Activated naive CD4-positive, alpha-beta T cell treated with anti-CD3 and anti-CD28 coated beads for 36 hours (primary cell): ENCODE measurements around the gene FTO. TPM values are rescaled to one million over a fixed set of nuclear protein-coding genes. Genes with fewer than 3 reads are reported as not detected.

Experiments used
- CTCF ChIA-PET: fragments of 350-600 bp; sonication (Branson Sonifier 250); formaldehyde crosslinking; loops from one replicate; lab custom pipeline; 2021; ENCODE audit warnings: antibody characterized with exemption; lab: Charles Lee
- DNase-seq: peaks from one replicate; pipeline ENCODE4 v3.0.0-alpha.2; 2020
- H3K27ac Mint-ChIP-seq: one replicate; pipeline ENCODE4 v1.8.0; 2021; ENCODE audit warnings: mild to moderate bottlenecking, mixed read lengths
- H3K27me3 Mint-ChIP-seq: one replicate; pipeline ENCODE4 v1.8.0; 2021; ENCODE audit warnings: low read depth, mixed read lengths
- H3K36me3 Mint-ChIP-seq: one replicate; pipeline ENCODE4 v1.8.0; 2021; ENCODE audit warnings: low read depth, mixed read lengths
- H3K4me1 Mint-ChIP-seq: one replicate; pipeline ENCODE4 v1.8.0; 2021; ENCODE audit warnings: low read depth, mixed read lengths
- H3K4me3 Mint-ChIP-seq: one replicate; pipeline ENCODE4 v1.8.0; 2021; ENCODE audit warnings: mild to moderate bottlenecking, moderate library complexity, mixed read lengths
- H3K9me3 Mint-ChIP-seq: one replicate; pipeline ENCODE4 v1.8.0; 2021; ENCODE audit warnings: mixed read lengths
- intact Hi-C: fragments of 100-400 bp; cut with micrococcal nuclease; formaldehyde crosslinking; loops from one replicate; pipeline ENCODE4 v1.15.1; 2023
- total RNA-seq, 2 experiments: library from RNA; stranded (reverse); gene quantifications; one replicate each; pipeline ENCODE4 v1.2.3, GENCODE V29; 2021

Gene FTO
- total RNA-seq, 2 experiments from 2014 or later, result 60.2 to 63.9 TPM

- CTCF ChIA-PET, result no interaction called here
- no peak overlapping the region for H3K27ac Mint-ChIP-seq
- H3K4me1 Mint-ChIP-seq, result no peaks in the 10 kb centered on the region
- H3K4me3 Mint-ChIP-seq, result no peak overlapping the region
- H3K27me3 Mint-ChIP-seq, result peaks cover 11% of the 10 kb centered on the region
- H3K9me3 Mint-ChIP-seq, result peaks cover 11% of the 10 kb centered on the region
- intact Hi-C loops, result no loop called here
- DNase-seq, result no peak
- no peaks in the 10 kb centered on the region for H3K36me3 Mint-ChIP-seq
Measured at GRCh38 chr16:54160939-54161897, 457.3 kb downstream of the FTO start.

DNA sequence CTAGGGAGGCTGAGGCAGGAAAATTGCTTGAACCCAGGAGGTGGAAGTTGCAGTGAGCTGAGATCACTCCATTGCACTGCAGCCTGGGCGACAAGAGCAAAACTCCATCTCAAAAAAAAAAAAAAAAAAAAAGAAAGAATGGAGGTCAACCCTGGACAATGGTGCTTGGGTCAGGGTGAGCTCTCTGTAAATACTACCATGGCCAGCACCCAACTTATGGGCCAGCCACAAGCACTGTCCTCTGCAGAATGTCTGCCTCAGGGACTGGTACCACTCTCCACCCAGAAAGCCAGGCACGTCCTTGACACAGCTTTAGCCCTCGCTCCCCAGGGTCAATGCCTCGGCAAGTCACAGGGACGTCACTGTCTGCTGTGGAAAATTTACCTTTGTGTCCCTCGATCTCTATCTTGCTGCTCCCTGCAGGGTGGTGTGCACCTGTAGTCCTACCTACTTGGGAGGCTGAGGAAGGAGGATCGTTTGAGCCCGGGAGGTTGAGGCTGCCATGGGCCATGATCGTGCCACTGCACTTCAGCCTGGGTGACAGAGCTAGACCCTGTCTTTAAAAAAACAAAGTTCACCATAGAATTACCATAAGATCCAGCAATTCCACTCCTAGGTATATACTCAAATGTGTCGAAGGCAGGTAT, 459.4 kb downstream of the FTO start:
- DNase-seq, result no peak
- CTCF ChIA-PET, result interaction anchor here (0.7 kb wide), 1 partner anchor 767 kb away, joined by 3 read pairs; no protein-coding TSS in a partner anchor
- no peaks in the 10 kb centered on the region for H3K36me3 Mint-ChIP-seq
- H3K4me3 Mint-ChIP-seq, result no peak overlapping the region
- intact Hi-C loops, result no loop called here
- H3K9me3 Mint-ChIP-seq, result peaks cover 5% of the 10 kb centered on the region
- peaks cover 7% of the 10 kb centered on the region for H3K27me3 Mint-ChIP-seq
- no peaks in the 10 kb centered on the region for H3K4me1 Mint-ChIP-seq
- no peak overlapping the region for H3K27ac Mint-ChIP-seq

GRCh38 chr16:54164789-54165173, 460.8 kb downstream of the FTO start:
- Mint-ChIP-seq H3K27me3 (peaks cover 9% of the 10 kb centered on the region), H3K27ac (no peak overlapping the region), H3K4me1 (no peaks in the 10 kb centered on the region), H3K9me3 (no peaks in the 10 kb centered on the region), H3K4me3 (no peak overlapping the region), H3K36me3 (no peaks in the 10 kb centered on the region)
- no peak for DNase-seq
- CTCF ChIA-PET, result no interaction called here
- intact Hi-C loops, result no loop called here

GRCh38 chr16:54165174-54165911, 461.4 kb downstream of the FTO start:
- H3K4me3 Mint-ChIP-seq, result no peak overlapping the region
- no peaks in the 10 kb centered on the region for H3K9me3 Mint-ChIP-seq
- peaks cover 9% of the 10 kb centered on the region for H3K27me3 Mint-ChIP-seq
- H3K36me3 Mint-ChIP-seq, result no peaks in the 10 kb centered on the region
- intact Hi-C loops, result no loop called here
- H3K4me1 Mint-ChIP-seq, result no peaks in the 10 kb centered on the region
- no peak for DNase-seq
- no peak overlapping the region for H3K27ac Mint-ChIP-seq
- CTCF ChIA-PET, result interaction anchor here (0.7 kb wide), 1 partner anchor 633 kb away, joined by 3 read pairs; no protein-coding TSS in a partner anchor

DNA sequence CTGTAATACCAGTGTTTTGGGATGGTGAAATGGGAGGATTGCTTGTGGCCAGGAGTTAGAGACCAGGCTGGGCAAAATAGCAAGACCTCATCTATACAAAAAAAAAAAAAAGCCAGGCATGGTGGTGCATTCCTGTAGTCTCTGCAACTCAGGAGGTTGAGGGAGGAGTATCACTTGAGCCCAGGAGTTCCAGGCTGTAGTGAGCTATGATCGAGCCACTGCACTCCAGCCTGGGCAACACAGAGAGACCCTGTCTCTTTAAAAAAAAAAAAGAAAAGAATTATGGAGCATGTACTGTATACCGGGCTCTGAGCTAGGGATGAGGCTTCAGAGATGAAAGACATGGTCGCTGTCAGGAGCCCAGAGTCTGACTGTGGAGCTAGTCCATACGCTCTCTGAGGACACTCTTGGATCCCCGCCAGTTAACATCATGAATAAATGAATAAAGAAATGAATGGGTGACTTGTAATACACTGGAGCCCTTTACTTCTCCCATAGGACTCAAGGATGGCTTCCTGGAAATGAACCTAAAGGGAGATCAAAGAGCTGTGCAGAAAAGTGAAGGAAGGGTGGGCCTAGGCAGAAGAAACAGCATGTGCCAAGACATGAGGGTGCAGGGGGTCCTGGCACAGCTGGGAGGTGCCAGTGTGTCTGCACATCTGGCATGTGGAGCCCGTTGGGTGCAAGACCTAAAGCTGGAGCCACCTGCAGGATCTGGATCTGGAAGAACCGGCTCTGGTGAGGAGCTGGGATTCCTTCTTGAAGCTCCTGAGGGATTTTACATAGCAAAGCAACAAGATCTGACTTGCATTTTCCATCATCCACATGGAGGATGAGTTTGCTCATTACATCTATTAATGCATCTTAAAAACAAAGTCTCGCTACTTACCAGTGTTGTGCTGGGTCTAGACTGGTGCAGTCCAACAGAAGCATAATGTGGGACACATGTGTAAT, 462.2 kb downstream of the FTO start:
- DNase-seq, result no peak
- H3K27me3 Mint-ChIP-seq, result peaks cover 10% of the 10 kb centered on the region
- intact Hi-C loops, result no loop called here
- no peak overlapping the region for H3K4me3 Mint-ChIP-seq
- H3K36me3 Mint-ChIP-seq, result no peaks in the 10 kb centered on the region
- no peaks in the 10 kb centered on the region for H3K9me3 Mint-ChIP-seq
- H3K4me1 Mint-ChIP-seq, result no peaks in the 10 kb centered on the region
- CTCF ChIA-PET, result interaction anchor here (0.6 to 0.7 kb wide), 2 partner anchors 88 to 634 kb away, joined by 3 read pairs; no protein-coding TSS in a partner anchor
- H3K27ac Mint-ChIP-seq, result no peak overlapping the region

DNA sequence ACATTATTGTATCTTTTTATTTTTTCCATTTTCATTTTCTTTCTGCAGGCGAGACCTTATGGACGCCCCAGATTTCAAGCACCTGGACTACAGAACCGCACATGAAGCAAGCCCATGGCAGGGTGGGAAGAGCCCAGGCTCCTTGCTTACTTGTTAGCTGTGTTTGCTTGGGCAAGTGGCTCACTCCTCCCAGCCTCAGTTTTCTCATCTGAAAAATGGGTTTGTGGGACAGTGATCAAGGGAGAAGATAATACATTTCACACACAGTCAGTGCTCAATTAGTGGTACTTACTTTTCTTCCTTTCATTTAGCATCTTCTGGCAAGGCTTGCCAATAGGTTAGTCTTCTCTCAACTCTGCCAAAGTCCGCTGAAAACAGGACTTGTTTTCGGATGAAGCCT, 465.2 kb downstream of the FTO start:
- no peaks in the 10 kb centered on the region for H3K9me3 Mint-ChIP-seq
- no peak overlapping the region for H3K4me3 Mint-ChIP-seq
- no peak overlapping the region for H3K27ac Mint-ChIP-seq
- no peak for DNase-seq
- H3K36me3 Mint-ChIP-seq, result no peaks in the 10 kb centered on the region
- peaks cover 10% of the 10 kb centered on the region for H3K27me3 Mint-ChIP-seq
- CTCF ChIA-PET, result no interaction called here
- intact Hi-C loops, result no loop called here
- no peaks in the 10 kb centered on the region for H3K4me1 Mint-ChIP-seq

GRCh38 chr16:54171626-54172537, 467.9 kb downstream of the FTO start:
- Mint-ChIP-seq H3K27ac (no peak overlapping the region), H3K27me3 (peaks cover 12% of the 10 kb centered on the region), H3K4me3 (no peak overlapping the region), H3K9me3 (no peaks in the 10 kb centered on the region), H3K4me1 (no peaks in the 10 kb centered on the region), H3K36me3 (no peaks in the 10 kb centered on the region)
- CTCF ChIA-PET, result no interaction called here
- intact Hi-C loops, result no loop called here
- DNase-seq, result no peak

- no peak for DNase-seq
- intact Hi-C loops, result no loop called here
- Mint-ChIP-seq H3K9me3 (no peaks in the 10 kb centered on the region), H3K27ac (no peak overlapping the region), H3K27me3 (peaks cover 17% of the 10 kb centered on the region), H3K4me1 (no peaks in the 10 kb centered on the region), H3K4me3 (no peak overlapping the region), H3K36me3 (no peaks in the 10 kb centered on the region)
- CTCF ChIA-PET, result no interaction called here
Measured at GRCh38 chr16:54173490-54173889, 469.5 kb downstream of the FTO start.

DNA sequence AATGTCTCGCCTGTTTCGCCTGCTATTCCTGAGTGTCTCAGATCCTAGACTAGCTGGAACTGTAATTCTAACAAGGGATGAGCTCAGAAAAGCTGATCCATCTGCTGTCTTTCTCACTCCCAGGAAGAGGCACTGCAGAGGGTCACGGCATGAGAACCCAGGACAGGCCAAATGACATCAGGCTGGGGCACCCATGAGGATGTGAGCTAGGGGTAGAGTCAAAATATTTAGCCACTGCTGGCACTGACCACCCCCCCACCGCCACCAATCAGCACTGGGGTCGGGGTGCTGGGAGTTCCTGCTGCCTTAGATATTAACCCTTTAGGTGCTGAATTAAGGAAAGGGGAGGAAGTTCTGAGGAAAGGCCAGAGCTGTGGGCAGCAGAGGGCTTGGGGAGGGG, 470.2 kb downstream of the FTO start:
- intact Hi-C loops, result no loop called here
- Mint-ChIP-seq H3K9me3 (no peaks in the 10 kb centered on the region), H3K27ac (no peak overlapping the region), H3K4me3 (no peak overlapping the region), H3K36me3 (no peaks in the 10 kb centered on the region), H3K4me1 (no peaks in the 10 kb centered on the region), H3K27me3 (peaks cover 20% of the 10 kb centered on the region)
- CTCF ChIA-PET, result no interaction called here
- no peak for DNase-seq

GRCh38 chr16:54174750-54175149, 470.8 kb downstream of the FTO start:
- Mint-ChIP-seq H3K4me3 (no peak overlapping the region), H3K4me1 (no peaks in the 10 kb centered on the region), H3K27ac (no peak overlapping the region), H3K27me3 (peaks cover 20% of the 10 kb centered on the region), H3K36me3 (no peaks in the 10 kb centered on the region), H3K9me3 (no peaks in the 10 kb centered on the region)
- CTCF ChIA-PET, result no interaction called here
- no peak for DNase-seq
- intact Hi-C loops, result no loop called here

GRCh38 chr16:54175169-54175551, 471.2 kb downstream of the FTO start:
- intact Hi-C loops, result no loop called here
- no peak overlapping the region for H3K27ac Mint-ChIP-seq
- no peaks in the 10 kb centered on the region for H3K36me3 Mint-ChIP-seq
- H3K27me3 Mint-ChIP-seq, result peaks cover 20% of the 10 kb centered on the region
- H3K4me3 Mint-ChIP-seq, result no peak overlapping the region
- H3K4me1 Mint-ChIP-seq, result no peaks in the 10 kb centered on the region
- no peaks in the 10 kb centered on the region for H3K9me3 Mint-ChIP-seq
- CTCF ChIA-PET, result no interaction called here
- no peak for DNase-seq
